A673 (cell line): ENCODE measurements around the gene GPR31. TPM values are rescaled to one million over a fixed set of nuclear protein-coding genes. Genes with fewer than 3 reads are reported as not detected.

Experiments used
- BruUV-seq: library from RNA; stranded (reverse); fragments of 400-500 nt; replicated peaks from 2 replicates; lab custom pipeline; 2021; lab: Mats Ljungman, UMichigan
- CTCF ChIA-PET: fragments of 300-600 bp; sonication (Branson Sonifier 250); formaldehyde crosslinking; loops from one replicate; lab custom pipeline; 2022; ENCODE audit warnings: antibody characterized with exemption; lab: Charles Lee
- POLR2A ChIA-PET: fragments of 300-600 bp; sonication (Branson Sonifier 250); formaldehyde crosslinking; loops from one replicate; lab custom pipeline; 2022; ENCODE audit warnings: antibody characterized with exemption; ENCODE audit not compliant: low non-redundant PET; lab: Charles Lee
- DNase-seq: peaks from one replicate; pipeline ENCODE4 v3.0.0-alpha.2; 2015; ENCODE audit warnings: low spot score
- H3K27ac ChIP-seq: fragments of 200-600 bp; sonication (generic); 2 replicates; pipeline ENCODE4 v1.5.1; 2016; ENCODE audit warnings: mixed run types, low read depth, mild to moderate bottlenecking, mixed read lengths, antibody characterized with exemption, low read length; ENCODE audit not compliant: poor library complexity, severe bottlenecking
- H3K27me3 ChIP-seq: fragments of 200-600 bp; sonication (generic); replicated peaks from 2 replicates; pipeline ENCODE4 v1.6.1; 2017; ENCODE audit warnings: mixed run types, low read depth, mild to moderate bottlenecking, mixed read lengths, antibody characterized with exemption, low read length; ENCODE audit not compliant: insufficient read depth, poor library complexity
- H3K36me3 ChIP-seq: fragments of 200-600 bp; sonication (generic); 2 replicates; pipeline ENCODE4 v1.6.1; 2016; ENCODE audit warnings: mixed run types, mild to moderate bottlenecking, mixed read lengths, antibody characterized with exemption, low read length; ENCODE audit not compliant: insufficient read depth, poor library complexity, severe bottlenecking
- H3K4me1 ChIP-seq: fragments of 200-600 bp; sonication (generic); 2 replicates; pipeline ENCODE4 v1.6.1; 2017; ENCODE audit warnings: mixed run types, mild to moderate bottlenecking, mixed read lengths, antibody characterized with exemption, low read length; ENCODE audit not compliant: insufficient read depth, poor library complexity, severe bottlenecking
- H3K4me3 ChIP-seq: fragments of 200-600 bp; sonication (generic); 2 replicates; pipeline ENCODE4 v1.5.1; 2016; ENCODE audit warnings: low read depth, mixed run types, mild to moderate bottlenecking, mixed read lengths, low read length; ENCODE audit not compliant: poor library complexity, severe bottlenecking
- H3K9me3 ChIP-seq: fragments of 200-600 bp; sonication (generic); 2 replicates; pipeline ENCODE4 v1.6.1; 2016; ENCODE audit warnings: mixed run types, low read depth, mild to moderate bottlenecking, mixed read lengths, antibody characterized with exemption, low read length; ENCODE audit not compliant: poor library complexity, severe bottlenecking
- EZH2 ChIP-seq: fragments of 200-600 bp; sonication (generic); IDR thresholded peaks from 2 replicates; pipeline ENCODE4 v1.6.1; 2017; ENCODE audit warnings: borderline replicate concordance, low read depth, mild to moderate bottlenecking, mixed read lengths, antibody characterized with exemption, low read length; ENCODE audit not compliant: poor library complexity, severe bottlenecking
- intact Hi-C: fragments of 100-400 bp; cut with micrococcal nuclease; formaldehyde crosslinking; loops from one replicate; pipeline ENCODE4 v1.10.0; 2022; ENCODE audit not compliant: unreplicated experiment
- total RNA-seq: library from RNA; stranded (reverse); gene quantifications from 2 replicates; pipeline ENCODE4 v1.2.3, GENCODE V29; 2021
- TF ChIP-seq, protein P1 (sequence below): fragments of 300-800, 200-600 bp; sonication (generic); conservative IDR thresholded peaks from 2 replicates; pipeline ENCODE4 v1.5.1; 2017; ENCODE audit warnings: low read depth, mild to moderate bottlenecking, antibody characterized with exemption, low read length, moderate library complexity, mixed read lengths

The GPR31 gene
- total RNA-seq, 1 experiment from 2014 or later = not detected

DNA sequence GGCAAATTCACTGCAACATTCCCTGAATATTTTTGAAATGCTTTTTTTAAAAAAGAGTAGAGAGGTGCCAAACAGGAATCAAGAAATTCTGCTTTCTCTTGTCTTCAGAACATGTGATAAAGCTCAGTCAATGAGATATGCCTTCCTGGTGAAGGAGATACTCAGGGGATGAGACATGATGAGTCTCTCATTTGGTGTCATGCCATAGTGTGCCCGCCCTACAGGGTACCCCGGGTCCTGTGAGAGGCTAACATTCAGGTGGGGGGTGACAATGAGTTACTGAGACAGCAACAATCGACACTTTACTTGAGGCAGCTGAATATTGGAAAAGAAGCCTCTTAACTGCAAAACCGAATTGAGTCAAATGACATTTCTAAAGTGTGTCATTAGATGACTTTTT lies 28.2 kb downstream of the GPR31 start:
- TF ChIP-seq, protein P1, sequence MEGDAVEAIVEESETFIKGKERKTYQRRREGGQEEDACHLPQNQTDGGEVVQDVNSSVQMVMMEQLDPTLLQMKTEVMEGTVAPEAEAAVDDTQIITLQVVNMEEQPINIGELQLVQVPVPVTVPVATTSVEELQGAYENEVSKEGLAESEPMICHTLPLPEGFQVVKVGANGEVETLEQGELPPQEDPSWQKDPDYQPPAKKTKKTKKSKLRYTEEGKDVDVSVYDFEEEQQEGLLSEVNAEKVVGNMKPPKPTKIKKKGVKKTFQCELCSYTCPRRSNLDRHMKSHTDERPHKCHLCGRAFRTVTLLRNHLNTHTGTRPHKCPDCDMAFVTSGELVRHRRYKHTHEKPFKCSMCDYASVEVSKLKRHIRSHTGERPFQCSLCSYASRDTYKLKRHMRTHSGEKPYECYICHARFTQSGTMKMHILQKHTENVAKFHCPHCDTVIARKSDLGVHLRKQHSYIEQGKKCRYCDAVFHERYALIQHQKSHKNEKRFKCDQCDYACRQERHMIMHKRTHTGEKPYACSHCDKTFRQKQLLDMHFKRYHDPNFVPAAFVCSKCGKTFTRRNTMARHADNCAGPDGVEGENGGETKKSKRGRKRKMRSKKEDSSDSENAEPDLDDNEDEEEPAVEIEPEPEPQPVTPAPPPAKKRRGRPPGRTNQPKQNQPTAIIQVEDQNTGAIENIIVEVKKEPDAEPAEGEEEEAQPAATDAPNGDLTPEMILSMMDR = no peak
- TF ChIP-seq EZH2 = no peak
- intact Hi-C loops = no loop called here
- no peak overlapping the region for H3K4me3 ChIP-seq
- H3K27me3 ChIP-seq = no peaks in the 10 kb centered on the region
- no peak overlapping the region for H3K27ac ChIP-seq
- DNase-seq = no peak
- no peaks in the 10 kb centered on the region for H3K4me1 ChIP-seq
- no TSS peak for BruUV-seq
- H3K9me3 ChIP-seq = no peaks in the 10 kb centered on the region
- no peaks in the 10 kb centered on the region for H3K36me3 ChIP-seq
- ChIA-PET POLR2A (no interaction called here), CTCF (interaction anchor here (0.6 kb wide), 1 partner anchor 147 kb away, joined by 5 read pairs; no protein-coding TSS in a partner anchor)

DNA sequence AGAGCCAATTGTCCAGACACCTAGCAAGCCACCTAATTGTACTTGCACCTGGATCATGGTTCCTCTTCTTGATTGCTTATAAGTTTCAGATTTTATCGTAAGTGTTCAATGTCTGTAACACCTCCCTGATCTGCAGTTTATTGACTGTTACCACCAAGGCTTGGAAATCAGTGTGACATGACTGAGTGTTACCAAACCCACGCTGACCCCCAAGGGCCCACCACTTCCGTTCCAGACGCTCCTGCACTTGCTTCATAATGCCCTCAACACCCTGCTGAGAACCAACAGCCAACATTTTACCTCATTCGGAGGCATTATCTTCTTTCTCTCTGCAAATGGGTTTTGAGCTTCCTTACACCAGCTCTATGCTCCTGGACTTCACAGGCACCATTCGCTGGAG lies 28.6 kb downstream of the GPR31 start:
- POLR2A ChIA-PET = no interaction called here
- CTCF ChIA-PET = no interaction called here
- intact Hi-C loops = no loop called here
- no peak overlapping the region for H3K4me3 ChIP-seq
- TF ChIP-seq, protein P1 = no peak
- TF ChIP-seq EZH2 = no peak
- DNase-seq = no peak
- H3K9me3 ChIP-seq = no peaks in the 10 kb centered on the region
- no peak overlapping the region for H3K27ac ChIP-seq
- no peaks in the 10 kb centered on the region for H3K27me3 ChIP-seq
- no peaks in the 10 kb centered on the region for H3K36me3 ChIP-seq
- H3K4me1 ChIP-seq = no peaks in the 10 kb centered on the region
- BruUV-seq = no TSS peak

GRCh38 chr6:167127785-167128531 lies 29.8 kb downstream of the GPR31 start:
- ChIA-PET POLR2A (no interaction called here), CTCF (interaction anchor here (1.0 kb wide), 1 partner anchor 353 kb away, joined by 3 read pairs; no protein-coding TSS in a partner anchor)
- Histone ChIP-seq H3K9me3 (no peaks in the 10 kb centered on the region), H3K27me3 (no peaks in the 10 kb centered on the region), H3K4me1 (no peaks in the 10 kb centered on the region), H3K4me3 (no peak overlapping the region), H3K27ac (no peak overlapping the region), H3K36me3 (no peaks in the 10 kb centered on the region)
- TF ChIP-seq EZH2 = no peak
- TF ChIP-seq, protein P1 = no peak
- no TSS peak for BruUV-seq
- intact Hi-C loops = no loop called here
- DNase-seq = no peak
